NCI-H69 (cell line): ENCODE measurements around the gene AATK.

Experiments used
- DNase-seq: peaks from one replicate; lab custom pipeline; 2025; lab: John Stamatoyannopoulos, UW

Gene AATK, protein sequence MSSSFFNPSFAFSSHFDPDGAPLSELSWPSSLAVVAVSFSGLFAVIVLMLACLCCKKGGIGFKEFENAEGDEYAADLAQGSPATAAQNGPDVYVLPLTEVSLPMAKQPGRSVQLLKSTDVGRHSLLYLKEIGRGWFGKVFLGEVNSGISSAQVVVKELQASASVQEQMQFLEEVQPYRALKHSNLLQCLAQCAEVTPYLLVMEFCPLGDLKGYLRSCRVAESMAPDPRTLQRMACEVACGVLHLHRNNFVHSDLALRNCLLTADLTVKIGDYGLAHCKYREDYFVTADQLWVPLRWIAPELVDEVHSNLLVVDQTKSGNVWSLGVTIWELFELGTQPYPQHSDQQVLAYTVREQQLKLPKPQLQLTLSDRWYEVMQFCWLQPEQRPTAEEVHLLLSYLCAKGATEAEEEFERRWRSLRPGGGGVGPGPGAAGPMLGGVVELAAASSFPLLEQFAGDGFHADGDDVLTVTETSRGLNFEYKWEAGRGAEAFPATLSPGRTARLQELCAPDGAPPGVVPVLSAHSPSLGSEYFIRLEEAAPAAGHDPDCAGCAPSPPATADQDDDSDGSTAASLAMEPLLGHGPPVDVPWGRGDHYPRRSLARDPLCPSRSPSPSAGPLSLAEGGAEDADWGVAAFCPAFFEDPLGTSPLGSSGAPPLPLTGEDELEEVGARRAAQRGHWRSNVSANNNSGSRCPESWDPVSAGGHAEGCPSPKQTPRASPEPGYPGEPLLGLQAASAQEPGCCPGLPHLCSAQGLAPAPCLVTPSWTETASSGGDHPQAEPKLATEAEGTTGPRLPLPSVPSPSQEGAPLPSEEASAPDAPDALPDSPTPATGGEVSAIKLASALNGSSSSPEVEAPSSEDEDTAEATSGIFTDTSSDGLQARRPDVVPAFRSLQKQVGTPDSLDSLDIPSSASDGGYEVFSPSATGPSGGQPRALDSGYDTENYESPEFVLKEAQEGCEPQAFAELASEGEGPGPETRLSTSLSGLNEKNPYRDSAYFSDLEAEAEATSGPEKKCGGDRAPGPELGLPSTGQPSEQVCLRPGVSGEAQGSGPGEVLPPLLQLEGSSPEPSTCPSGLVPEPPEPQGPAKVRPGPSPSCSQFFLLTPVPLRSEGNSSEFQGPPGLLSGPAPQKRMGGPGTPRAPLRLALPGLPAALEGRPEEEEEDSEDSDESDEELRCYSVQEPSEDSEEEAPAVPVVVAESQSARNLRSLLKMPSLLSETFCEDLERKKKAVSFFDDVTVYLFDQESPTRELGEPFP (N-terminal part only)

DNA sequence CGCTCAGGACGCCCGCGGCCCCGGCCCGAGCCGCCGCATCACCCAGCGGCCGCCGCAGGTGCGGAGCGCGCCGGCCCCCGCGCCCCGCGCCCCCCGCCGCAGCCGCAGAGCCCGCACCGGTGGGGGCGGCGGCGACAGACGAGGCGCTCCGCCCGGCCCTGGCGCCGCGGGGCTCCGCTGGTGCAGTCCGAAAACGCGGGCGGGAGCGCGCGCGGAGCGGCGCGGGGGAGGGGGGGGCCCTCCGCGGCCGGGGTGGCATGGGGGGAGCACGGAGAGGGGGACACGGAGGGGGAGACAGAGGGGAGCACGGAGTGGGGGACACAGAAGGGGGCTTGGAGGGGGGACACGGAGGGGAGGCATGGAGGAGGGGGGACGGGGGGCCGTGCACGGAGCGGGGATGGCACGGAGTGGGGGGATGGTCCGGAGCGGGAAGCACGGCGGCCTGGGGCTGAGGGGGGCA, at the start of gene AATK:
TSS of gene AATK (minus strand) at position 189 of the 460 bp plus-strand sequence. CDS start 229 bp downstream, outside the sequence.
- DNase-seq, result peak; percentile 72

DNA sequence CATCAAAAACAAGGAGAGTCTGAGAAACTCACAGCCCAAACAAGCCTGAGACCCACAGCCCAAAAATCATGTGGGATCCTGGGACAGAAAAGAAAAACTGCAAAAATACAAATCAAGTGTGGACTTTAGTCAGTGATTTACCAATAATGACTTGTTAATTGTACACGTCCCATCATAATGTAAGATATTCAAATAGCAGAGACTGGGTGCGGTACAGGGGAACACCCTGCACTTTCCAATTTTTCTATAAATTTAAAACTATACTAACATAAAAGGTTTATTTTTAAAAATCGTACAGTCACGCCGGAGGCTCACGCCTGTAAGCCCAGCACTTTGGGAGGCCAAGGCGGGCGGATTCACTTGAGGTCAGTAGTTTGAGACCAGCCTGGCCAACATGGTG, 48.0 kb upstream of the AATK start:
- no peak for DNase-seq

DNA sequence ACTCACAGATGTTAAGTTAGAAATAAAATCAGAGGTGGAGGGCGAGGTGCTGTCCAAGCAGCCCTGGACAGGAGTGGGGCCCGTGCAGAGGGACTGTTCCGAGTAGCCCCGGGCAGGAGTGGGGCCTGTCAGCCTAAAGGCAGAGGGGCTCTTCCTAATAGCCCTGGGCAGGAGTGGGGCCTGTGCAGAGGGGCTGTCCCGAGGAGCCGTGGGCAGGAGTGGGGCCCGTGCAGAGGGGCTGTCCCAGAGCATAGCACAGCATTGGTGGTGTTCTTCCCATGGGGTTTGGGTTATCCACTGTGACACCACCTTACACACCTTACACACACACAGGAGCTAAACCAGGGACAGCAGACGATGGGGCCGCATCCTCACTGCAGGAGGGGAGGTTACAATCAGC, 46.3 kb upstream of the AATK start:
- DNase-seq, result no peak

DNA sequence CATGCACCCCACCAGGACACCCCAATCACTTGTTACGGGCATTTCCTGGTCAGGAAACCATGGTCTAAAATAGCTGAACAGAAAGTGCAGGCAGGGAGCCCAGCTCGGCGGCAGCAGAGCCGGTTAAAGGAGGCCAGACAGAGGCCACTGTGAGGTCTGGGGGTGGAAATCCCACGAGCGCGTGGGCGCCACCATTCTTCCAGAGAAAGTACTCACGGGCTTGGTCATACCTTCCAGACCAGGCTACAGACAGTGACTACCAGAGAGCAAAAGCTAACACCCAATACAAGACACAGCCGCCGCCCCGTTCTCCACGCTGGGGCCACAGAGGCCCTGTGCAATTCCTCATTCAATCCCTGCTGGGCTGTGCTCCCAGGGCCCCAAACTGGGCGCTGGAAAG, 44.8 kb upstream of the AATK start:
- DNase-seq, result no peak

DNA sequence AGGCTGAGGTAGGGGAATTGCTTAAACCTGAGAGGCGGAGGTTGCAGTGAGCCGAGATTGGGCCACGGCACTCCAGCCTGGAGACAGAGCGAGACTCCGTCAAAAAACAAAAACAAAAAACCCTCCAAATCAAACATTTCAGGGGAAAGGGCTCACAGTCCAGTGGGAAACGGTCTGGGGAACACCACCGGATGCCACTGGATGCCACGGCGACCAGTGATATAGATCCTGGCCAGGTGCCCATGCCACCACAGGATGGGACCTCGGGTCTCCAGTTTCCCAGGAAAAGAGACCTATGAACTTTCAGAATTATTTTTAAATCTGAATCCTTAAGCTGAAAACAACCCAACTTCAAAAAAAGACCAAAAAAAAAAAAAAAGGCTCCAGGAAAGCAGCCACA, 44.4 kb upstream of the AATK start:
- DNase-seq, result no peak

DNA sequence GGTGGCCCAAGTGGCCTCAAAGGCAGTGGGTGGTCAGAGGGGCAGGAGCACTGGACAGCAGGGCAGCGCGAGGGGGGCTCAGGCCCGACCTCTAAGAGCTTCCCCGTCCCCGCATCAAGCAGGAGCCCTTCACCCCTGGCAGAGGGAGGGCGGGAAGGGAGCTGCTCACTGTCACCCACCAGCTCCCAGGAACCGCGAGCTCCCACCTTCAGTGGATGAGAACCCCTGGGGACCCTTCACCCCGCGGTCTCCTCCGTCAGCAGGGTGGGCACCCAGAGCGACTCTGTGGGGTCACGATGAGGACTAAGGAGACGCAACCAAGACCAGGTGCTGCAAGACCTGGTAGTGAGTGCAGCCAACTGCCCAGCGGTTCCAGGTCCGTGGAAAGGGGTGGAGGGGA, 43.1 kb upstream of the AATK start:
- DNase-seq, result no peak

DNA sequence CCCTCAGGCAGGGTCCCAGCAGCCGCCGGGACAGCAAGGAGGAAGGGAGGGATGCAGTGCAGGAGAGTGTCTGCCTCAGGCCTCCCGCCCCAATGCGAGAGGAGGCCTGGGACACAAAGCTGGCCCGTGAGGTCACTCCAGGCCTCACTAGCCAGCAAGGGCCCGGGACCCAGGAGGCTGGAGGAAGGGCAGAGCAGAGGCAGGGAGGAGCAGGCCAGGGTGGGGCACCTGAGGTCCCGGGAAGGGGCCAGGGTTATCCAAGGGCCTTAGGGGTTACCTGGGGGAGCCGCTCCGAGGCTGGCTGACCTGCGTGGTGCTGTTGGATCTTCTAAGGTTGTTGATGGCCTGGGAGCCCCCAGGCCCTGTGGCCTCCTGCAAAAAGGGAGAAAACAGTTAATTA, 42.6 kb upstream of the AATK start:
- no peak for DNase-seq

DNA sequence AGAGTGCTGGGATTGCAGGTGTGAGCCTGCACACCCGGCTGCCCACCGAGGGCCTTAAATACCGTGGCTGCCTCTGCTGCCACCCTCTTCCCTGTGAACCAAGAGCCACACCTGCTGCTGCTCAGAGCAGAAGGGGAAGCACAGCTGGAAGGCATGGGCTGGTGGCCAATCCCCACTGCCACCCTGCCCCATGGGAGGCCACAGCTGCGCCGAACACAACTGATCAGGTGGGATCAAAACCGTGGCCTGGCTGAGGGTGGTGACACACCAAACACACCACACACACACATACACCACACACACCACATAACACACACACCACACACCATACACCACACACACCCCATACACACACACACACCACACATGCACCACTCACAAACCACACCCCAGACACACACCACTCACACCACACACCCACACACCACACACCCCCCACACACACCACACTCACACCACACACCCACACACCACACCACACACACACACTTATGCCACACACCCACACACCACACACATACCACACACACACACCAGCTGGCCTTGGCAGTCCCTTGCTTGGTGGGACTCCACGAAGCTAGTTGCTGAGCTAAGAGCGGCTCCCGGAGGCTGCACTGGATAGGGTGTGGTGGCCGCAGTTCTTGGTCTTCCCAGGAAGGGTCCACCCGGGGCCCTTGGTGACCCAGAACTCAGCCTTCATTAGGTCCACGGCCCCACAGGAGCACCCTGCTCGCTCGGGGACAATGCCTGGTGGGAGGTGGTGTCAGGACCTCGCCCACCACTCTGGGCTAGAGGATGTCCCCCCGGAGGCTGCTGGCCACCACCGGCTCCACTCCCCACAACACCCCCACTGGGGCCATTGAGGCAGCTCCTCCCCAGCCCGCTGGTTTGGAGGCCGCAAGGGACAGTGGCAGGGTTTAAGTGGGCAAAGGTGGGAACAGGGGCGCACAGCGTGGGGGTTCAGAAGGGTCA, 41.9 kb upstream of the AATK start:
- peak; percentile 64 for DNase-seq

DNA sequence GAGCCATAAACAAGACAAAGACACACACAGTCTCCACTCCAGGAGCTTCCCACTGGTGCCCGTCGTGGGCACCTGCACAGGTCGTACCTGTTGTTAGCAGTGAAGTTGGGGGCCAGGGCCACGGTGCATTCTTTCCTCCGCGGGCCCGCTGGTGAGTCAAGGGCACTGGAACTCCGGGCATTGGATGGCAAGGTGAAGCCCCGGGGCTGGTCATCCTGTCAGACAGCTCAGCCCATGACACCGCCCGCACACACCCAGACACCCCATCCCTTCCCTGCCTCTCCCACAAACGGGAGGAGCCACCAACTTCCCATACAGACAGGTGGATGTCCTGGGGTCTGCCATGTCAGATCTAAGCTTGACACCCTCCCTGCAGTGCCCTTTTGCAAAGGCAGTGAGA, 40.6 kb upstream of the AATK start:
- no peak for DNase-seq

DNA sequence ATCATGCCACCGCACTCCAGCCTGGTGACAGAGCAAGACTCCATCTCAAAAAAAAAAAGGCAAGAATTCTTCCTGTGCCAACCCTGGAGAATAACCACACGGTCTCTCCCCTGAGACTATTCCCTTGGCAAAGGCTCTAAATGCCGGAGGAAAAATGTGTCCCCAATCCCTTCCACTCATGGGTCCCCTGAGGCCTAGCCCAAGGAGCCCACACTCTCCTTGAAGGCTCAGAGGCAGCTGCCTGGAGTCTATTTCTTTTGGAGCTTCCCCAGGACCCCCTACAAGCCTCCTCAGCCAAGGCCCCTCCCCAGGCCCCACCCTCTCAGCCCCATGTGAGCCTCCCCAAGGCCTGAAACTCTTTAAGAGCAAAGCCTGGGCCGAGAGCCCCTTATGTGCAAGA, 40.1 kb upstream of the AATK start:
- DNase-seq, result no peak

DNA sequence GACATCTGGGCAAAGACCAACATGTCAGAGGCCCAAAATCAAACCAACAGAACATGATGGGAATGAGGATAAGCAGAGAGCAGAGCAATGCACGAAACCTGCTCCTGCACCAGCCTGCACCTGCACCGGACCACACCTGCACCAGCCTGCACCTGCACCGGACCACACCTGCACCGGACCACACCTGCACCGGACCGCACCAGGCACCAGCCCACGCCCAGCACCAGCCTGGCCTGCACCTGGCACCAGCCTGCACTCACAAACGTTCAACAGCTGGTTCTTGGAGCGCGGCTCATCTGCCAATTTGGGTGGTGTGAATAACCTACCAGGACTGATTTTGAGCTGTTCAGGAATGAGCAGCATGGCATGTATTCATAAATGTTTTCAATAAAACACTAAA, 38.6 kb upstream of the AATK start:
- no peak for DNase-seq

DNA sequence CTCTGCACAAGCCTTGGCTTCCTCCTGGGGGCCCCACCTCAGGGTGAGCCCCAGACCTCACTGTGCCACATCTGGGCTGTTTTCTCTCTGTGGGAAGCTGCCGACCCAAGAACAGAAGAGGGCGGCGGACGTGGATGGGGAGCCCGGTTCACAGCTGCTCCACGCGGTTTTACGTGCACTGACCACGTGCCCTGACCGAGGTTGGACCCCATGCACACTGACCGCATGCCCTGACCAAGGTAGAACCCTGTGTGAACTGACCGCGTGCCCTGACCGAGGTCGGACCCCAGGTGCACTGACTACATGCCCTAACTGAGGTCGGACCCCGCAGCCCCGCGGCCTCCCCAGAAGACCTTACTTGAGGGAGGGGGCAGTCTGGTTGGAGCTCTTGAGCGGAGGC, 37.1 kb upstream of the AATK start:
- DNase-seq, result no peak

DNA sequence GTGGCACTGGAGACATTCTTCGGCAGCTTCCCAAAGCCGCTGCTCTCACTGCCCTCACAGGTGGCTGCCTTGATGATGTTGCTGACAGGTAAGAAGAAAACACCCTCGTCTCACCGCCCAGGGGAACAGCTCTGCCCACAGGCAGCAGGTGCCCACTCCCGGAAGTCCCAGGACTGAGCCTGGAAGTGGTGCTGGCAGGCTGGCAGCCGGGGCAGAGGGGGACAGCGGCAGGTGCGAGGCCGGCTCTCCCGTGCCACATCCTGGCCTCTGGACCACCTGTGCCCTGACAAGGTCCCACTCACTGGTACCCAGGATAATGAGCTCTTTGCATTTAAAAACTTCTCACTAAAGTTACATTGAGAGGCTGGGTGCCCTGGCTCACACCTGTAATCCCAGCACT, 36.3 kb upstream of the AATK start:
- no peak for DNase-seq

DNA sequence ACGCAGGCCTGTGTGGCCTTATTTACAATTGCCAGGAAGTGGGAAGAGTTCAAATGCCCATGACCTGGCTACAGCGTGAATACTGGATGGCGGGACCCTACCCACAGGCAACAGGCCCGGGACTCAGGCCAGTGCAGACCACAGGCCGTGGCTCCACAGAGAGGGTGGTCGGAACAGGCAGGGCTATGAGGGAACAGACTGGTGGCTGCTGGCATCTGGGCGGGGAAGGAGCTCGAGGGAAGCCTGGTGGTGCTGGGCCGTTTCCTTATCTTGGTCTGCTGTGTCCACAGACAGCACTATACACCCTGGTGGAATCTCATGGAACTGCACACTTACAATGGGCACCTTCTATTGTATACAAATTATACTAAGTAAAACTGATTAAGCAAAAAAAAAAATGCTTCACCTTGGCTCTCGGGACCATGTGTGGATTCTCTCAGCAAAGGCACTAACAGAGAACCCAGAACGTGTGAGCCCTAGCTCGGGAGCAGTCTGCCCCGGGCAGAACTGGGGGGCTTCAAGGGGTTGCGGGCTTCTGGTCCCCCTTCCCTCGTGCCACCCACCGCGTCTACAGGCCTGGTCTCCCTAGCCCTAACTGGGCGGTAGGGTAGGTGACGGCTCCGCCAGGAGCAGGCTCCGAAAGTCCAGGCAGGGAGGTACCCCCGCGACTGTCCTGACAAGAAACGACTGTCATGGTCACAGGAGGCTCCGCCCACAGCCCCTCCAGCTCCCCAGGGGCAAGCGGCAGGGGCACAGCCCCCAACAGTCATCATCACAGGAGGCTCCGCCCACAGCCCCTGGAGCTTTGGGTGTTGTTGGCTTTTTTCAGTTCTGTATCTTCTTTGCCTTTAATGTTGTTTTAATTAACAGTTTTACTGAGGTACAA, 34.9 kb upstream of the AATK start:
- DNase-seq, result peak; percentile 41

DNA sequence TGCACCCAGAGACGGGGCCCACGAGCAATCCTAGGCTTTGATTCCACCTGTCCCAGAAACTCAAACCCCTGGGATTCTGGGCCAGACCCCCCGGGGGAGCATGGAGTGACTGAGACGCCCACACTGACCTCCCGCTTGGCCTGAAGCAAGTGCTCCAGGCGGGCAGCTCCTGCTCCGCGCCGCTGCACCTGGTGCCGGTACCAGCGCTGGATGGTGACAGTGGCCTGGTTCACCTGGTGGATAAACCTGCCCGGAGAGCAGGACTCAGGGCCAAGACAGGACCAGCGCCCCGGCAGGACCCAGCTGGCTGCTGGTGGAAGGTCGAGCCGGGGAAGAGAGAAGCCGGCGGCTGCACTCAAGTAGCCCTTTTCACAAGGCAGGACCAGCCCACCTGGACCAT, 34.2 kb upstream of the AATK start:
- DNase-seq, result no peak

DNA sequence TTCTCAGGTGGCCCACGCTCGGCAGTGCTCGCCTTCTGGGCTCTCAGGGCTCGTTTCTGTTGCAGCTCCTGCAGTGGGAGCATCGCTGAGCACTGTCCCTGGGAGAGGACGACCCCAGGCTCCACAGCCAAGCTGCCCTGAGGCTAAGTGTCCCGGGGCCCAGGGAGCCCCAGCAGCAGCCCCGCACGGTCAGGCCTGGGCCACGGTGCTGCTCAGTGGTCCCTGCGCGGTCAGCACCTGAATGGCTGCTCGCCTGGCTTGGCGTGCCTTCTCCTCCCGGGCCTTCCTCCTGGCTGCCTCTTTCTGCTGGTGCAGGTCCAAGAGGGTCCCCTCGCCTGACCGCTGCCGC, 33.4 kb upstream of the AATK start:
- no peak for DNase-seq

DNA sequence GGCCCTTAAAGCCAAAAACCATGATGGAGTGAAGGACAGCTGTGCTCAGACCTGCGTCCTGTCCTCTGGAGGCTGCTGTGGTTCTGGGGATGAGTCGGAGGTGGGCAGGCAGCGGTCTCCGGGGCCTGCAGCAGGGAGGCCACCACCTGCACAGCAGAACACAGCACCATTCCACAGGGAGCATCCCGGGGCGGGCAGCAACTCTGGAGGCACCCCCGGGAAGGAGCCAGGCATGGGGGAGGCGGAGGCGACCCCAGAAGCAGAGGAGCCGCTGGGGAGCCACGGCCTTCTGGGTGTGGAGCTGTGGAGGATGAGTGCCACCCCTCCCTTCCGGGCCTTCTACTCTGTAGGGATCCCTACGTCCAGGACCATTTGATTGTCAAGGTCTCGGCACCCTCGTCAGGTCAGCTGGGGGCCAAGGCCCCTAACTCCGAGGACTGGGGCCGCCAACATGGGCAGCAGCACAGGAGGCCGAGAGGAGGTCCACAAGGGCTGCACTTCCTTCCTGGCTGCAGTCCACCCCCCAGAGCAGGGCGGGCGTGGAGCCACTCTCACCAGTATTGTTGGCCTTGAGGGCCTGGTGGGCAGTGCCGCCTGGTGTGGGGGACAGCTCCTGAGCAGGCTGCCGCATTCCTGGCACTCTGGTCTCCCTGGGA, 32.9 kb upstream of the AATK start:
- no peak for DNase-seq

DNA sequence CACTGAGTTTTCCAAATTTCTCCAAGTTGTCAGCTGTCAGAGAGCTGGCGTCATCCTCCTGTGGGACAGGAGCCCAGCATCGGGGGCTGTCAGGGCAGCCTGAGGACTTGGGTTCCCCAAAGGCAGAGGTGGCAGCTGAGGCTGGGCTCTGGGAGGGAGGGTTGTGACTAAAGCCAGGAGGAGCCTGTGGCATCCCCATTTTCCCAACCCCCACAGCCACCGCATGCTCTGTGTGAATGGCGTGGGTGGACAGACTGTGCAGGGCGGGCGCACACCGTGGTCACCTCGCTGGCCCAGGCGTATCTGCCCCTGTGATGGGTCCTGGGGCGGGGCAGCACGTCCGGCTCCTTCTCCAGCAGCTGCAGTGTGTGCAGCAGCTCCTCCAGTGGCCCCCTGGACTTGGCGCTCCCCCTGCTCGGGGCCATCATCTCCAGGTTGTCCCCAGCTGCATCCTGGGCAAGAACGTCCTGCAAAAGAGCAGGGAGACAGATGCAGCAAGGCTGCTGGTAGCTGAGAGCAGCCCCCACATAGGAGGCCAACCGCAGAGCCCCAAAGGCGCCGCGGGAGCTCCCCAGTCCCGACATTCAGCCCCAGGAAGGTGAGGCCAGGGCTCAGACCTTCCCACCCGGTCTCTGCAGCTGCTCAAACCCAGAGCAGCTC, 31.9 kb upstream of the AATK start:
- DNase-seq, result no peak

DNA sequence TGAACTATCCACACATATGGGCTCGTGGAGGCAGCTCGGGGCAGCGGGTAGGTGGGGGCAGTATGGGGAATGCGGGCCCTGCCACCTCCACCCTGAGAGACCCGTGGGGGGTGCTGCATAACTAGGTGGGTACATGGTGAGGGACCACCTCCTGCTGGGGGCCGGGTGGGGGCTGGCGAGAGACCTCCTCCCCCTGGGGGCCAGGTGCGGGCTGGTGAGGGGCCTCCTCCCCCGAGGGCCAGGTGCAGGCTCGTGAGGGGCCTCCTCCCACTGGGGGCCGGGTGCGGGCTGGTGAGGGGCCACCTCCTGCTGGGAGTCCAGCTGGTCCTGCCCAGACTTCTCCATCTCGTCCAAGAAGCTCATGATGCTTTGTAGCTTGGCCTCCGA, 31.4 kb upstream of the AATK start:
- no peak for DNase-seq
